Caco-2 (cell line): ENCODE measurements around the gene NTNG2. TPM values are rescaled to one million over a fixed set of nuclear protein-coding genes. Genes with fewer than 3 reads are reported as not detected.

Experiments
- BruUV-seq: library from RNA; stranded (reverse); fragments of 400-500 nt; replicated peaks from 2 replicates; lab custom pipeline; 2021; lab: Mats Ljungman, UMichigan
- CTCF ChIA-PET: fragments of 300-600 bp; sonication (Branson Sonifier 250); formaldehyde crosslinking; loops from one replicate; lab custom pipeline; 2022; ENCODE audit warnings: antibody characterized with exemption; lab: Charles Lee
- POLR2A ChIA-PET: fragments of 300-600 bp; sonication (Branson Sonifier 250); formaldehyde crosslinking; loops from one replicate; lab custom pipeline; 2022; ENCODE audit warnings: antibody characterized with exemption; lab: Charles Lee
- DNase-seq, 2 experiments: peaks; one replicate each; pipeline versions ENCODE4 v3.0.0 to v3.0.0-alpha.2; 2020 to 2022
- H3K27me3 ChIP-seq: replicated peaks from 2 replicates; pipeline ENCODE4 v1.6.0; 2011; ENCODE audit warnings: low read length; ENCODE audit not compliant: control insufficient read depth, insufficient read depth
- H3K36me3 ChIP-seq: 2 replicates; pipeline ENCODE4 v1.5.1; 2011; ENCODE audit warnings: low read length; ENCODE audit not compliant: control insufficient read depth, insufficient read depth
- H3K4me1 ChIP-seq: fragments of 250-450 bp; sonication (Bioruptor Pico); 2 replicates; pipeline ENCODE4 v1.5.1; 2020; ENCODE audit warnings: mild to moderate bottlenecking
- H3K4me3 ChIP-seq: 2 replicates; pipeline ENCODE4 v1.5.1; 2011; ENCODE audit warnings: low read depth, mild to moderate bottlenecking, control low read depth, low read length
- H3K9me3 ChIP-seq: fragments of 250-450 bp; sonication (Bioruptor Pico); 2 replicates; pipeline ENCODE4 v1.5.1; 2020; ENCODE audit warnings: mild to moderate bottlenecking, moderate library complexity
- H3K27ac Mint-ChIP-seq: one replicate; pipeline ENCODE4 v1.8.0; 2022; ENCODE audit warnings: mixed read lengths; ENCODE audit not compliant: unreplicated experiment
- H3K27me3 Mint-ChIP-seq: one replicate; pipeline ENCODE4 v1.8.0; 2022; ENCODE audit warnings: mixed read lengths; ENCODE audit not compliant: insufficient read depth, unreplicated experiment
- H3K36me3 Mint-ChIP-seq: one replicate; pipeline ENCODE4 v1.8.0; 2022; ENCODE audit warnings: mild to moderate bottlenecking, mixed read lengths; ENCODE audit not compliant: insufficient read depth, unreplicated experiment
- H3K4me1 Mint-ChIP-seq: one replicate; pipeline ENCODE4 v1.8.0; 2022; ENCODE audit warnings: low read depth, mixed read lengths; ENCODE audit not compliant: unreplicated experiment
- H3K4me3 Mint-ChIP-seq: one replicate; pipeline ENCODE4 v1.8.0; 2022; ENCODE audit warnings: mild to moderate bottlenecking, moderate library complexity, mixed read lengths; ENCODE audit not compliant: unreplicated experiment
- H3K9me3 Mint-ChIP-seq: one replicate; pipeline ENCODE4 v1.8.0; 2022; ENCODE audit warnings: mixed read lengths; ENCODE audit not compliant: unreplicated experiment
- CTCF ChIP-seq, 2 experiments: fragments of 200-600 bp in 1 of 2; IDR thresholded peaks; 1 replicate in 1 of 2; 2 replicates in 1 of 2; pipeline versions ENCODE4 v1.5.1 to v1.8.0; 2011 to 2022; ENCODE audit warnings: antibody characterized with exemption in 1 of 2, control low read depth in 1 of 2, inconsistent platforms in 1 of 2, low read depth in 1 of 2, low read length in 1 of 2, mild to moderate bottlenecking in 1 of 2, moderate library complexity in 1 of 2; ENCODE audit not compliant: insufficient read depth in 1 of 2, severe bottlenecking in 1 of 2, unreplicated experiment in 1 of 2
- intact Hi-C: fragments of 100-400 bp; cut with micrococcal nuclease; formaldehyde crosslinking; loops from one replicate; pipeline ENCODE4 v1.10.0; 2022; ENCODE audit not compliant: unreplicated experiment
- total RNA-seq: library from RNA; stranded (reverse); gene quantifications from 2 replicates; pipeline ENCODE4 v1.2.3, GENCODE V29; 2022

The NTNG2 gene
- total RNA-seq, 1 experiment from 2014 or later, result not detected

DNA sequence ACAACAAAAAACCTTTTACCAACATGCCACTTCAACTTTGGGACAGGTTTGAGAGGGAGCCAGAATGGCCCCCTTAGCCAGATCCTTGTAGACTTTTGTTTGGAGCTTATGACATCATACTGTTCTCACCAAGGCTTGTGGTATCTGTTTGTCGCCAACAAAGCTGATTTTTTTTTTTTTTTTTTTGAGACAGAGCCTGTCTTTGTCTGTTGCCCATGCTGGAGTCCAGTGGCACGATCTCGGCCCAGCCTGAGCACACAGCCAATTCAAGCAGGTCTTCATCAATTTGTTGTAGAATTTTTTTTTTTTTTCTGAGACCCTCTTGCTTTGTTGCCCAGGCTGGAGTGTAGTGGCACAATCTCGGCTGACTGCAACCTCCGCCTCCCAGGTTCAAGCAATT lies 26.4 kb upstream of the NTNG2 start:
- ChIA-PET POLR2A (no interaction called here), CTCF (no interaction called here)
- Mint-ChIP-seq H3K4me3 (no peak overlapping the region), H3K4me1 (no peaks in the 10 kb centered on the region), H3K36me3 (no peaks in the 10 kb centered on the region), H3K27me3 (peaks cover 16% of the 10 kb centered on the region), H3K27ac (no peak overlapping the region), H3K9me3 (no peaks in the 10 kb centered on the region)
- intact Hi-C loops, result no loop called here
- no peak for DNase-seq
- no peak overlapping the region for H3K4me3 ChIP-seq
- no peak for TF ChIP-seq CTCF (IDR thresholded peaks at IDR 0.05; ENCODE audit: insufficient read depth in 1 of 2, low read depth in 1 of 2, low read length in 1 of 2, severe bottlenecking in 1 of 2, unreplicated experiment in 1 of 2)
- no peaks in the 10 kb centered on the region for H3K4me1 ChIP-seq
- no peaks in the 10 kb centered on the region for H3K27me3 ChIP-seq
- BruUV-seq, result no TSS peak
- H3K9me3 ChIP-seq, result no peaks in the 10 kb centered on the region
- no peaks in the 10 kb centered on the region for H3K36me3 ChIP-seq

GRCh38 chr9:132136151-132136780 lies 25.6 kb upstream of the NTNG2 start:
- H3K4me1 Mint-ChIP-seq, result no peaks in the 10 kb centered on the region

DNA sequence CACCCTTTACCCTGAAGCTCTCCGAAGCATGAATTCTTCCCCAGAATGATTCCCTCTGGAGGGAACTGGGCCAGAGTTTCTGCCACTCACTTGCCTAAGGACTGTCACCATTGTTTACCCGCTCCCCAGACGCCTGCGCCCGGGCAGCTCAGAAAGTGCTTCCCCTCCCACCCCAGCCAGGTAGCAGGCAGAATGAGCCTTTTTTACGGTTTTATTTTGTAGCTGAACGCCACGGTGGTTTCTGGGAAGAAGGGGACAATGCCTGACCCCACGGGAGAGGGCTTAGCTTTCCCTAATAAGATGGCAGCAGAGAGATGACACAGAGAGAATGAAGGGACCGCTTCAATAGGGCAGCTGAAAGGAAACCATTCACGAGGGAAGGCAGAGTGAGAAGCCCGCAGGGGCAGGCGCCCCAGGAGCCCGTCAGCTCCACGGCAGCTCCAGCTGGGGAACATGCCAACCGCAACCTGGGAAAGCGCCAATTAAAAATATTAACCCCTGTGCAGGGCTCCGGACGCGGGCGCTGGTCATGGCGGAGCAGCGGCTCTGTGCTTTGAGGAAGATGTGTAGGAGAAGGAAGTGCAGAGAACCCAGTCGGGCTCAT lies 20.4 kb upstream of the NTNG2 start:
- no peak overlapping the region for H3K27ac Mint-ChIP-seq
- intact Hi-C loops, result no loop called here
- ChIA-PET POLR2A (interaction anchor here (0.6 kb wide), 1 partner anchor 768 kb away, joined by 9 read pairs; no protein-coding TSS in a partner anchor), CTCF (interaction anchor here (1.2 kb wide), 1 partner anchor 95 kb away, joined by 3 read pairs; no protein-coding TSS in a partner anchor)
- H3K27me3 Mint-ChIP-seq, result peaks cover 25% of the 10 kb centered on the region
- H3K4me1 ChIP-seq, result no peaks in the 10 kb centered on the region
- H3K36me3 ChIP-seq, result no peaks in the 10 kb centered on the region
- no peak for TF ChIP-seq CTCF (IDR thresholded peaks at IDR 0.05; ENCODE audit: insufficient read depth in 1 of 2, low read depth in 1 of 2, low read length in 1 of 2, severe bottlenecking in 1 of 2, unreplicated experiment in 1 of 2)
- no peak for DNase-seq
- H3K27me3 ChIP-seq, result no peaks in the 10 kb centered on the region
- no peaks in the 10 kb centered on the region for H3K9me3 Mint-ChIP-seq
- H3K4me1 Mint-ChIP-seq, result no peaks in the 10 kb centered on the region
- no TSS peak for BruUV-seq
- no peak overlapping the region for H3K4me3 Mint-ChIP-seq
- no peaks in the 10 kb centered on the region for H3K9me3 ChIP-seq
- no peaks in the 10 kb centered on the region for H3K36me3 Mint-ChIP-seq
- H3K4me3 ChIP-seq, result no peak overlapping the region

More at GRCh38 chr9:132136151-132136780, 25.6 kb upstream of the NTNG2 start:
- DNase-seq, result no peak
- no peaks in the 10 kb centered on the region for H3K9me3 ChIP-seq
- POLR2A ChIA-PET, result no interaction called here
- Mint-ChIP-seq H3K27ac (no peak overlapping the region), H3K9me3 (no peaks in the 10 kb centered on the region), H3K27me3 (peaks cover 15% of the 10 kb centered on the region), H3K4me3 (no peak overlapping the region), H3K36me3 (no peaks in the 10 kb centered on the region)
- BruUV-seq, result no TSS peak
- no peak for TF ChIP-seq CTCF (IDR thresholded peaks at IDR 0.05; ENCODE audit: insufficient read depth in 1 of 2, low read depth in 1 of 2, low read length in 1 of 2, severe bottlenecking in 1 of 2, unreplicated experiment in 1 of 2)
- H3K27me3 ChIP-seq, result no peaks in the 10 kb centered on the region
- CTCF ChIA-PET, result no interaction called here
- intact Hi-C loops, result no loop called here
- no peak overlapping the region for H3K4me3 ChIP-seq
- H3K36me3 ChIP-seq, result no peaks in the 10 kb centered on the region
- H3K4me1 ChIP-seq, result no peaks in the 10 kb centered on the region
